ENCODE data around the gene CUX1.
A peak's percentile ranks its signal among the peaks of the same experiment; 100 is the strongest.
"Not testable (repeated sequence)": the region's sequence is repeated elsewhere in the genome, so short reads cannot be mapped to it uniquely, and the experiment has no call there.

The CUX1 gene

DNA sequence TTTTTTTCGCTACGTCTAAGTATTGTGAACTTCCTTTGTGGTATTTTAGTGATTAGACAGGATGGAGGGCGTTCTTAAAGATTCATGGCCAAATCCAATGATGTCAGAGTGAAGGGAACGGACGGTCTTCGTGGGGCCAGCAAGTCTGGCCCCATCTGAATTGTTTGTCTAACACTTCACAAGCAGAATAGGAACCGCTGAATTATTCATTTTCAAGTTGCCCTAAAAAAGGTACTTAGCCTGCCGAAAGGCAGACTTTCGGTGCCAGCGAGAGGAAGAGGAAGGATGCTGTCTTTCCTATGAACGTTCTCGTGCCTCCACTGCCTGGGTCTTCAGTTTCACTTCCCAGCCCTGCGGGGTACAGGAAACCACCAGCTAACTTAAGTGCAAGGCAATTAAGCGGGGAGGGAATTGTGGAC lies 323.5 kb downstream of the CUX1 start:
- peak overlapping the region; percentile 32 for H3K27ac Mint-ChIP-seq
- no peaks in the 10 kb centered on the region for H3K27me3 Mint-ChIP-seq
- H3K4me1 Mint-ChIP-seq (ENCODE audit: low read depth): peaks cover 25% of the 10 kb centered on the region
- intact Hi-C loops (cut with micrococcal nuclease): no loop called here
- peaks cover 57% of the 10 kb centered on the region for H3K36me3 Mint-ChIP-seq (ENCODE audit: low read depth)
- H3K4me3 Mint-ChIP-seq: peak overlapping the region; percentile 28
- H3K9me3 Mint-ChIP-seq: no peaks in the 10 kb centered on the region

DNA sequence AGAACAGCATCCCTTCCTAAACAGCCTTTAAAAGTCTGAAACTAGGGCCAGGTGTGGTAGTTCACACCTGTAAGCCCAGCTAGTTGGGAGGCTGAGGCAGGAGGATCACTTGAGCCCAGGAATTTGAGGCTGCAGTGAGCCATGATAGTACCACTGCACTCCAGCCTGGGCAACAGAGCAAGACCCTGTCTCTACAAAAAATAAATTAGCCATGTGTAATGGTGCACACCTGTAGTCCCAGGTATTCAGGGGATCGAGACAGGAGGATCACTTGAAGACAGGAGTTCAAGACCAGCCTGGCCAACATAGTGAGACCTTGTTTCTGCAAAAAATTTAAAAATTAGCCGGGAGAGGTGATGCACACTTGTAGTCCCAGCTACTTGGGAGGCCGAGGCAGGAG lies 325.0 kb downstream of the CUX1 start:
- Mint-ChIP-seq H3K4me1 (ENCODE audit: low read depth) (peaks cover 37% of the 10 kb centered on the region), H3K36me3 (ENCODE audit: low read depth) (peaks cover 54% of the 10 kb centered on the region)
- H3K27ac Mint-ChIP-seq; H3K27me3 Mint-ChIP-seq; H3K4me3 Mint-ChIP-seq; H3K9me3 Mint-ChIP-seq; intact Hi-C loops (cut with micrococcal nuclease): not testable (repeated sequence)

DNA sequence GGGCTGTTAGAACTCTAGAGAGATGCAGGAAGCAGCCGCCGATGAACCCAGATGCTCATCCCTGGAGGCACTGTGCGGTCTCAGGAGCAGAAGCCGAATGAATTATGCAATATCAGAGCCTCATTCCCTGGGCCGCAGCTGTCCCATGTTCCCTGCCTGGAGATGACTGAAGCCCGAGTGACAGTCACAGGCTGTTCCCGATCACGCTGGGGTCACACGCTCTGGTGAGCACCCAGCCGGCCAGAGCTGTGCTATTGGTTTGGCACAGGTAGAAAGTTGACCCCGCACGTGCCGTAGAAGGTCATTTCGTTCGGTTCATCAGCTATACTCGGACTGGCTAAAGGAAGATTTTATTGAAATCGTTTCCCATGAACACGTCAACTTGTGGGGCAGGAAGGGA lies 328.7 kb downstream of the CUX1 start:
- Mint-ChIP-seq H3K27ac (peak overlapping the region; percentile 46), H3K4me3 (no peak overlapping the region), H3K27me3 (no peaks in the 10 kb centered on the region), H3K4me1 (ENCODE audit: low read depth) (peaks cover 24% of the 10 kb centered on the region), H3K9me3 (no peaks in the 10 kb centered on the region), H3K36me3 (ENCODE audit: low read depth) (peaks cover 55% of the 10 kb centered on the region)
- intact Hi-C loops (cut with micrococcal nuclease): no loop called here

DNA sequence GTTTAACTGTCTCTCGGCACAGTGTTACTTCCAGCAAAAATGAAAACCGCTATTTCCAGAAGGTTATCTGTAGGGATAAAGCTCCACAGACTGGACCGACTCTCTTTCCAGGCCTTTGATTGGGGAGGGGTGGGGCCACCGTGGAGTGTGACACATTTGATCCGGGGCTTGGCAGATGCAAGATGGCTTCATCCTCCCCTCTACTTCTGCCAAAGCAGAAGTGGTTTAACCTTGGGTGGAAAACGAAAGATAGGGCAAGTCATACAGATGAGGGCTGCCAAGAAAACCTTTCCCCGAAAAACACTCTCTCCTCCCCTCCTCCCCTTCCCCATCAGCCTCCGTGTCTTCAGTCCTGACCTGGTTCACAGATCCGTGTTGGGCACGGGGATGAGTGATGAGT lies 329.6 kb downstream of the CUX1 start:
- H3K27me3 Mint-ChIP-seq: no peaks in the 10 kb centered on the region
- no peak overlapping the region for H3K4me3 Mint-ChIP-seq
- H3K4me1 Mint-ChIP-seq (ENCODE audit: low read depth): peaks cover 17% of the 10 kb centered on the region
- H3K27ac Mint-ChIP-seq: peak overlapping the region; percentile 46
- intact Hi-C loops (cut with micrococcal nuclease): no loop called here
- peaks cover 54% of the 10 kb centered on the region for H3K36me3 Mint-ChIP-seq (ENCODE audit: low read depth)
- no peaks in the 10 kb centered on the region for H3K9me3 Mint-ChIP-seq

DNA sequence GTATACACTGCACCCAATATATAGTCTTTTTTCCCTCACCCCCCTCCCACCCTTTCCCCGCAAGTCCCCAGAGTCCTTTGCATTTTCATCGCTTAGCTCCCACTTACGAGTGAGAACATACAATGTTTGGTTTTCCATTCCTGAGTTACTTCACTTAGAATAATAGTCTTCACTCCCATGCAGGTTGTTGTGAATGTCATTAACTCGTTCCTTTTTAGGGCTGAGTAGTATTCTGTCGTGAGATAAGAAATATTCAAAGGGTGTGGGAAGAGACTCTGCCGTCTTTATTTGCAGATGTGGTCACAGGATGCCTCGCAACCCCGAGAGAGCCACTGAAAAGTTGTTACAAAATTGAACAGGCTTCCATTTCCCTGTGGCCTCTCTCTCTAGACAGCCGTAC lies 331.4 kb downstream of the CUX1 start:
- Mint-ChIP-seq H3K9me3 (no peaks in the 10 kb centered on the region), H3K4me3 (no peak overlapping the region), H3K4me1 (ENCODE audit: low read depth) (peaks cover 13% of the 10 kb centered on the region), H3K27ac (no peak overlapping the region), H3K27me3 (no peaks in the 10 kb centered on the region), H3K36me3 (ENCODE audit: low read depth) (peaks cover 52% of the 10 kb centered on the region)
- intact Hi-C loops (cut with micrococcal nuclease): no loop called here

DNA sequence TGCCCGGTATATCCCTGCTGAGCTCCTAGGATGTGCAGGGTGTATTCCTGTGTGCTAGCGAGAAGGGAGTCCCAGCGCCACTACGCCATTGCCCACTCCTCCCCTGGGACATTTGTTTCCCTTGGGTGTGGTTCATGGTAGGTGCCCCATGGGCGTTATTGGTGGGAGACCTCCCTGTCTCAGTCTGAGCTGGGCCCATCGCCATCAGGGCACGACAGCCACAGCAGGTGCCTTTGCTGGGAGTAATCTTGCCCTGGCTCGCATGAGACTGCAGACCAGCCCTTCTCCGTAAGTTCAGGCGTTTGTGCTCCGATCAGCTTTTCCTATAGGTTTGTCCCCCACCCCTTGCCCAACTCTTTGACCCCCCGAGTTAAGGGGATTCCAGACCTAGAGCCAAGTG lies 332.0 kb downstream of the CUX1 start:
- peaks cover 48% of the 10 kb centered on the region for H3K36me3 Mint-ChIP-seq (ENCODE audit: low read depth)

DNA sequence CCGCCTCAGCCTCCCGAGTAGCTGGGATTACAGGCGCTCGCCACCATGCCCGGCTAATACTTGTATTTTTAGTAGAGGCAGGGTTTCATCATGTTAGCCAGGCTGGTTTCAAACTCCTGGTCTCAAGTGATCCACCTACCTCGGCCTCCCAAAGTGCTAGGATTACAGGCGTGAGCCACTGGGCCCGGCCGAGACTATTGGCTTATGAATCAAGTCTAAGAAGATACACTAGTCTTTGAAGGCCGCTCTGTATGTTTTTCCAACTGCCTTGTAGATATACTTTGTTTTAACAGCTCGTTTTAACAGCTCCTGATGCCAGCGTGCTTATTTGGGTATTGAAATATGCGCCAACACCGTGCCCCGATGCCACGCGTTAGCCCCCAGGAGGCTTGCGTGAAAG lies 332.8 kb downstream of the CUX1 start:
- Mint-ChIP-seq H3K4me3 (no peak overlapping the region), H3K36me3 (ENCODE audit: low read depth) (peaks cover 42% of the 10 kb centered on the region), H3K27me3 (no peaks in the 10 kb centered on the region), H3K27ac (no peak overlapping the region), H3K4me1 (ENCODE audit: low read depth) (peaks cover 13% of the 10 kb centered on the region), H3K9me3 (no peaks in the 10 kb centered on the region)
- intact Hi-C loops (cut with micrococcal nuclease): no loop called here

More for the DNA sequence above, 332.0 kb downstream of the CUX1 start:
- Mint-ChIP-seq H3K4me1 (ENCODE audit: low read depth) (peaks cover 13% of the 10 kb centered on the region), H3K27ac (no peak overlapping the region), H3K27me3 (no peaks in the 10 kb centered on the region), H3K4me3 (no peak overlapping the region), H3K9me3 (no peaks in the 10 kb centered on the region)
- intact Hi-C loops (cut with micrococcal nuclease): no loop called here

DNA sequence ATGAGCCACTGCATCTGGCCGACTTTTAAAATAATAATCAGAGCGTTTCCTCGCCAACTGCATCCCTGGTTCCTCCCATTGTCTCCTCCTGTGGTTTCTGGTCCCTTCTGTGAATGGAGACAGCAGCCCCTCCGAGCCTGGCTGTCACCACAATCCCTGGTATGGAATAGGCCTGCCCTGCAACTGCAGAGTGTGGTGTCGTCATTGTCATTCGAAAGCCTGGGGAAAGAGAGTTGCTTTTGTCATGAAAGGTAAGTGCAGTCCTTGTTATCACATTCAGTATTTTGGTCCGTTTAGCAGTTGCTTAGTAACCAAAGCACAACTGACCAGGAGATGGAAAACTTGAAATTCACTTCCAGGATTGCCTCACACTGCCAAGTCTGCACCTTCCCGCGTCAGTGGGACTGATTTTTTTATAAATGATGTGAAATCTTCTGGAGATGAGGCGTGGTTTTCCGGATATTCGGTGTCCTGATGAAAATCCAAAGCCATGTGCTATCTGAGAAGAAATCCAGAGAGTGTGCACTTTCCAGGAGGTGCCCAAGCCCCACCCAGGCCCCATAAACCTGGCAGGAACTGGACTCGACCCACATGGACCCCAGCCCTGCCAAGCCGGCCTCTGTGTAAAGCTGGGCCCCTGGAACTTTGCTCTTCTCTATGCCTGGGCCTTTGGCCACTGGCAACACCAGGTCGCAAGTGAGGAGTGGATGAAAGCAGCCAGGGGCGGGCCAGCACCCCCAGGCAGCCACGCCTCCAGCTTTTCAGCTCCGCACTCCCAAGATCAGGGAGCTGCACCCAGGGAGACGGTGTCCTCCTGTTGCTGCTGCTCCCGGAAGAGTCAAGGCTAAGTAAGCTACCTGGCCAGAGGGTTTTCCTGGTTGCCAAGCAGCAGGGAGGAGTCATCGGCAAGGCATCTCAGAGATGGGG lies 335.5 kb downstream of the CUX1 start:
- Mint-ChIP-seq H3K27ac (no peak overlapping the region), H3K4me3 (no peak overlapping the region), H3K27me3 (no peaks in the 10 kb centered on the region), H3K36me3 (ENCODE audit: low read depth) (peaks cover 44% of the 10 kb centered on the region), H3K9me3 (no peaks in the 10 kb centered on the region), H3K4me1 (ENCODE audit: low read depth) (no peaks in the 10 kb centered on the region)
- intact Hi-C loops (cut with micrococcal nuclease): no loop called here

DNA sequence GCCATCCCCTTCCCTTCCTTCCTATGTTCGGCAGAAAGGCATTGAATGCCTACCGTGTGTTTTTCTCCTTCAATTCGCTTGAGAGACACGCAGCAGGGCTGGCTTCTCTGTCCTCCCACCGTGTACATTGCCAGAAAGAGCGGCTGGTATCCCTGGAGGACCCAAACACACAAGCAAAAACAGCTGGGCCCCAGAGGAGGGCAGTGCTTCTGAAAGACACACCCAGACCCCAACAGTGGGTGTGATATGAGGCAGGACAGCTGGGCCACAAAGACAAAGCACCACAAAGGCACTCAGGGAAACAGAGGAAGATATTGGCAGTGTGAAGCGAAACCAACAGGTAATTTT lies 336.1 kb downstream of the CUX1 start:
- intact Hi-C loops (cut with micrococcal nuclease): no loop called here
- Mint-ChIP-seq H3K4me1 (ENCODE audit: low read depth) (no peaks in the 10 kb centered on the region), H3K4me3 (no peak overlapping the region), H3K27ac (no peak overlapping the region), H3K36me3 (ENCODE audit: low read depth) (peaks cover 50% of the 10 kb centered on the region), H3K9me3 (no peaks in the 10 kb centered on the region), H3K27me3 (no peaks in the 10 kb centered on the region)

DNA sequence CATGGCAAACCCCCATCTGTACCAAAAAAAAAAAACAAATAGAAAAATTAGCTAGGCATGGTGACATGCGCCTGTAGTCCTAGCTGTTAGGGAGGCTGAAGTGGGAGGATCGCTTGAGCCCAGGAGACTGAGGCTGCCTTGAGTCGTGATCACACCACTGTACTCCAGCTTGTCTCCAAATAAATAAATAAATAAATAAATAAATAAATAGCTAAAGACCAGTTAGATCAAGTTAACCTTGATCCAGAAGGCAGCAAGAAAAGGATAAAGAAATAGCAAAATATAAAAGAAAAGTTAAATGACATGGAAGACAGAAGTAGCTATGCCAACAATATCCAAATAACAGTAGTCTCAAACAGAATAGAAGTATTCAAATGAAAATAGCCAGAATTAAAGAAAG lies 337.0 kb downstream of the CUX1 start:
- H3K4me1 Mint-ChIP-seq (ENCODE audit: low read depth): no peaks in the 10 kb centered on the region
- H3K36me3 Mint-ChIP-seq (ENCODE audit: low read depth): peaks cover 58% of the 10 kb centered on the region
- H3K27me3 Mint-ChIP-seq: no peaks in the 10 kb centered on the region

DNA sequence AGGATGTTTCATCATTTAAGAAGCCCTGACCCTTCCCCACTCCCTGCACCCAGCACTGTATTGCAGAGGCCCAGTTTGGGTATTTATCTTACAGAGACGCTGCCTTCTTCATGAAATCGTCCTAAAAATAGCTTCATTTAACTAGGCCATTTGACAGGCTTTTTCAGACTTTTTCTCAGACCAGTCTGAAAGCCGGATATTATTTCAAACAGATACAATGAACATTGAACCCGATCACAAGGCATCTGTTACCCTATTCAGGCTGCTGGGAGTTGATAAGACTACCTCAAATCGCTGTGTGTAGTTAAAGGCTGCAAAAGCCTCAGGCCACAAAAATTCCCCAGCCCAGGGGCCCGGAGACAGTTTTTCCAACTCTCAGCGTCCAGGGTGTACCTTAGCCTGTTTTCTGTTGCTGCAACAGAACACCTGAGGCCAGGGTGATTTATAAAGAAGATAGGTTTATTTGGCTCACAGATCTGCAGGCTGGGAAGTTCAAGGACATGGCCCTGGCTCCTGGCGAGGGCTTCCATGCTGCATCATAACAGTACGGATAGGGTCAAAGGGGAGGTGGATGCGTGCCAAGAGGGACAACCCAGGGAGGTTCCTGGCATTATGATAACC lies 338.5 kb downstream of the CUX1 start:
- Mint-ChIP-seq H3K36me3 (ENCODE audit: low read depth) (peaks cover 55% of the 10 kb centered on the region), H3K9me3 (no peaks in the 10 kb centered on the region)

More for the DNA sequence above, 337.0 kb downstream of the CUX1 start:
- H3K9me3 Mint-ChIP-seq: no peaks in the 10 kb centered on the region
- intact Hi-C loops (cut with micrococcal nuclease): no loop called here
- no peak overlapping the region for H3K4me3 Mint-ChIP-seq
- H3K27ac Mint-ChIP-seq: no peak overlapping the region

DNA sequence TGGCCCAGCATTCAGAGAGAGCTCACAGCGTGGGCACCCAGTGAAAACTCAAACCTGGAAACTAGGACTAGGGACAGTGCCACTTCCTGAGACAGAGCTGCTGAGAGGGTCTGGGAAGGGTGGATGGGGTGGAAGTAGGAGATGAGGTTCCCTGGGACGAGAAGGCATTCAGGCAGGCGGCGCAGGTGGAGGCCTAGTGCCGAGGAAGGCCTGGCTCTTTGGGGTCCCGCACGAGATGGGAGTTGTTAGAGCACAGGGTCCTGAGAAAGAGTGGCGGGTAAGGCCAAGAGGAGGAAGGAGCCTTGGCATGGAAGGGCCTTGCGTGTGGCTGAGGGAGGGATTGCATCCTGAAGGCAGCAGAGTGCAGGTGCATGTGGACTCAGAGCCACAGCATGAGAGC lies 339.4 kb downstream of the CUX1 start:
- no peaks in the 10 kb centered on the region for H3K9me3 Mint-ChIP-seq
- no peaks in the 10 kb centered on the region for H3K4me1 Mint-ChIP-seq (ENCODE audit: low read depth)
- no peaks in the 10 kb centered on the region for H3K27me3 Mint-ChIP-seq
- H3K36me3 Mint-ChIP-seq (ENCODE audit: low read depth): peaks cover 63% of the 10 kb centered on the region
- no peak overlapping the region for H3K4me3 Mint-ChIP-seq
- no peak overlapping the region for H3K27ac Mint-ChIP-seq
- intact Hi-C loops (cut with micrococcal nuclease): no loop called here

More for the DNA sequence above, 338.5 kb downstream of the CUX1 start:
- H3K4me3 Mint-ChIP-seq: no peak overlapping the region
- no peaks in the 10 kb centered on the region for H3K4me1 Mint-ChIP-seq (ENCODE audit: low read depth)
- no peaks in the 10 kb centered on the region for H3K27me3 Mint-ChIP-seq
- intact Hi-C loops (cut with micrococcal nuclease): no loop called here
- H3K27ac Mint-ChIP-seq: no peak overlapping the region

DNA sequence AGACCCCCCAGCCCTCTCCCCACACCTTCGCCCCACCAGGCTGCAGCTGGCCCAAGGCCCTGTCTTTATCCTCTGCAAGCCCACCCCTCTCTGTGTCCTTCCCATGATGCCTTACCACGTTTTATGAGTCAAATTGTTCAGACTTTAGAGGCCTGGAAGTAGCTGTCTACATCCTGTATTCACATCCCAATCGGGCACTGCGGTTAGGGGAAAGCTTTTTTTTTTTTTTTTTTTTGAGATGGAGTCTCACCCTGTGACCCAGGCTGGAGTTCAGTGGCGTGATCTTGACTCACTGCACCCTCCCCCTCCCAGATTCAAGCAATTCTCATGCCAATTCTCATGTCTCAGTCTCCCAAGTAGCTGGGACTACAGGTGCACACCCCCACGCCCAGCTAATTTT lies 347.7 kb downstream of the CUX1 start:
- H3K9me3 Mint-ChIP-seq: no peaks in the 10 kb centered on the region
- peaks cover 91% of the 10 kb centered on the region for H3K36me3 Mint-ChIP-seq (ENCODE audit: low read depth)
- intact Hi-C loops (cut with micrococcal nuclease): no loop called here
- H3K4me1 Mint-ChIP-seq (ENCODE audit: low read depth): no peaks in the 10 kb centered on the region
- no peaks in the 10 kb centered on the region for H3K27me3 Mint-ChIP-seq
- H3K4me3 Mint-ChIP-seq: no peak overlapping the region
- H3K27ac Mint-ChIP-seq: no peak overlapping the region

DNA sequence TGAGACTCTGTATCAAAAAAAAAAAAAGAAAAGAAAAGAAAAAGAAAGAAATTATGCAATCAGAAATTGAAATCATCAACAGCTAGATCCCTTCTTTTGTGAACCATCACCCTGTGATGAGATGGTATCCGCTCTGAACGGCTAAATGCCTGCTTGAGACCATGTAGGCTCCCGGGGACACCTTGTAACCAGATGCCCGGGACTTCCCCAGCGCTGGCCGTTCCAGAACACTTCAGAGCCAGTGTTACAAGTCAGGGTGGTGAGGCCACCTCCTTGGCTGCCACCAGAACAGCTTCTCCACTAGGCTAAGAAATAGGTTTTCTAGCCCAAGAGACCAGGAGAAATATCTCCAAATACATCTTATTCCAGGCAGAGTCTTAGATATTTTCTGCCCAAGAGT lies 349.8 kb downstream of the CUX1 start:
- H3K9me3 Mint-ChIP-seq: no peaks in the 10 kb centered on the region
- H3K36me3 Mint-ChIP-seq (ENCODE audit: low read depth): peaks cover 93% of the 10 kb centered on the region
- H3K27ac Mint-ChIP-seq: no peak overlapping the region
- intact Hi-C loops (cut with micrococcal nuclease): no loop called here
- H3K4me3 Mint-ChIP-seq: no peak overlapping the region
- H3K27me3 Mint-ChIP-seq: no peaks in the 10 kb centered on the region
- no peaks in the 10 kb centered on the region for H3K4me1 Mint-ChIP-seq (ENCODE audit: low read depth)
